ENCODE data around the gene RAD51B. TPM values are rescaled to one million over a fixed set of nuclear protein-coding genes. Genes with fewer than 3 reads are reported as not detected.

Gene RAD51B
- total and polyA plus RNA-seq, 2 of the 13 experiments (the other 11 are each of a cell fraction or from before 2014, with no cell fraction given), result 7.0 to 9.5 TPM

DNA sequence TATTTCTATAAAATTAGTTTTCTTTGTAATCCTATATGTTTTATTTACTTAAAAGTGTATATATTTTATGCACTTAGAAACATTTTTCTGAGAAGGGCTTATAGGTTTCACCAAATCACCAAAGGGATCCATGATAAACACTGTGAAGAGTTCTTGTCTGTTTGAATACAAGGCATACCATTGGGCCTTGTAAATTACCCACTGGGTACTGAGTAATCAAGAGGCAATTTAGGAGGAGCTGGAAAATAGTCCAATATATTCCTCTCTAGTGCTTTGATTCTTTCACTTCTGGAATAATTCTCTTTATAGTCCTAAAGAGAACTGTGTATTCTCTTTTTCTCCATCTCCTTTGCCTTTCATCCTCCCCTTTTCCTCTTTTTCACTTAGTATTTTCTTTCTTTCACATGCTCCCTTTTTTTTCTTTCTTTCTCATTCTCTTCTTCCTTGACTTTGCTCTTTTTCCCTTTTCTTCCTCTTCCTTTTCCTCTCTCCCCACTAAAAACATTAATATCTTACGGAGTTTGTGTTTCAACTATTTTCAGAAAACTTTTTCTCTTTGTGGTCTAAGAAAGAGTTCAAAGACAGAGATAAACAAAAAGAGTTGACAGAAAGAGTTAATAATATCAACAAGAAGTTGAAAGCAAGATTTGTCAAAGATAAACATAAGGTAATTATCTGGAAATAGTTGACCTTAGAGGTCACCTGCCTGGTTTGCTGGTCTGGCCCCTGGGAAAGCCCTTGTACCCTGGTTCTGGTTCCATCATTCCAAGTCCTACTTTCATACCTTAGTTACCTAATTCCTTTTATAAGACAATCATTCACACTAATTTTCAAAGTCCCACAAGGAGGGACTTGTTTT, 435.3 kb downstream of the RAD51B start (continued):
- TF ChIP-seq, protein P1, sequence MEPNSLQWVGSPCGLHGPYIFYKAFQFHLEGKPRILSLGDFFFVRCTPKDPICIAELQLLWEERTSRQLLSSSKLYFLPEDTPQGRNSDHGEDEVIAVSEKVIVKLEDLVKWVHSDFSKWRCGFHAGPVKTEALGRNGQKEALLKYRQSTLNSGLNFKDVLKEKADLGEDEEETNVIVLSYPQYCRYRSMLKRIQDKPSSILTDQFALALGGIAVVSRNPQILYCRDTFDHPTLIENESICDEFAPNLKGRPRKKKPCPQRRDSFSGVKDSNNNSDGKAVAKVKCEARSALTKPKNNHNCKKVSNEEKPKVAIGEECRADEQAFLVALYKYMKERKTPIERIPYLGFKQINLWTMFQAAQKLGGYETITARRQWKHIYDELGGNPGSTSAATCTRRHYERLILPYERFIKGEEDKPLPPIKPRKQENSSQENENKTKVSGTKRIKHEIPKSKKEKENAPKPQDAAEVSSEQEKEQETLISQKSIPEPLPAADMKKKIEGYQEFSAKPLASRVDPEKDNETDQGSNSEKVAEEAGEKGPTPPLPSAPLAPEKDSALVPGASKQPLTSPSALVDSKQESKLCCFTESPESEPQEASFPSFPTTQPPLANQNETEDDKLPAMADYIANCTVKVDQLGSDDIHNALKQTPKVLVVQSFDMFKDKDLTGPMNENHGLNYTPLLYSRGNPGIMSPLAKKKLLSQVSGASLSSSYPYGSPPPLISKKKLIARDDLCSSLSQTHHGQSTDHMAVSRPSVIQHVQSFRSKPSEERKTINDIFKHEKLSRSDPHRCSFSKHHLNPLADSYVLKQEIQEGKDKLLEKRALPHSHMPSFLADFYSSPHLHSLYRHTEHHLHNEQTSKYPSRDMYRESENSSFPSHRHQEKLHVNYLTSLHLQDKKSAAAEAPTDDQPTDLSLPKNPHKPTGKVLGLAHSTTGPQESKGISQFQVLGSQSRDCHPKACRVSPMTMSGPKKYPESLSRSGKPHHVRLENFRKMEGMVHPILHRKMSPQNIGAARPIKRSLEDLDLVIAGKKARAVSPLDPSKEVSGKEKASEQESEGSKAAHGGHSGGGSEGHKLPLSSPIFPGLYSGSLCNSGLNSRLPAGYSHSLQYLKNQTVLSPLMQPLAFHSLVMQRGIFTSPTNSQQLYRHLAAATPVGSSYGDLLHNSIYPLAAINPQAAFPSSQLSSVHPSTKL (CRISPR knock-in tag; IDR thresholded peaks at IDR 0.05), result peak; percentile 86
- TF ChIP-seq ZFY (CRISPR knock-in tag; IDR thresholded peaks at IDR 0.05), result no peak
- TF ChIP-seq CHD4 (IDR thresholded peaks at IDR 0.05; ENCODE audit: borderline replicate concordance, low read length), result no peak
- TF ChIP-seq ZNF790 (CRISPR knock-in tag; IDR thresholded peaks at IDR 0.05; ENCODE audit: borderline replicate concordance), result no peak
- peak; percentile 79 for TF ChIP-seq HDAC2 (CRISPR knock-in tag; IDR thresholded peaks at IDR 0.05)
- no peak for TF ChIP-seq ZBTB20 (CRISPR knock-in tag; IDR thresholded peaks at IDR 0.05; ENCODE audit: borderline replicate concordance, low read depth)
- TF ChIP-seq, protein P2, sequence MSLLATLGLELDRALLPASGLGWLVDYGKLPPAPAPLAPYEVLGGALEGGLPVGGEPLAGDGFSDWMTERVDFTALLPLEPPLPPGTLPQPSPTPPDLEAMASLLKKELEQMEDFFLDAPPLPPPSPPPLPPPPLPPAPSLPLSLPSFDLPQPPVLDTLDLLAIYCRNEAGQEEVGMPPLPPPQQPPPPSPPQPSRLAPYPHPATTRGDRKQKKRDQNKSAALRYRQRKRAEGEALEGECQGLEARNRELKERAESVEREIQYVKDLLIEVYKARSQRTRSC (CRISPR knock-in tag; IDR thresholded peaks at IDR 0.05; ENCODE audit: low read depth), result no peak
- TF ChIP-seq SNAPC5 (CRISPR knock-in tag; IDR thresholded peaks at IDR 0.05; ENCODE audit: borderline replicate concordance), result no peak
- no peak for TF ChIP-seq CBX1 (IDR thresholded peaks at IDR 0.05; ENCODE audit: low read depth)
- TF ChIP-seq ZNF549 (CRISPR knock-in tag; IDR thresholded peaks at IDR 0.05), result no peak
- TF ChIP-seq ARID4A (CRISPR knock-in tag; IDR thresholded peaks at IDR 0.05; ENCODE audit: borderline replicate concordance), result no peak
- TF ChIP-seq NRL (CRISPR knock-in tag; IDR thresholded peaks at IDR 0.05; ENCODE audit: borderline replicate concordance), result no peak
- TF ChIP-seq, protein P3, sequence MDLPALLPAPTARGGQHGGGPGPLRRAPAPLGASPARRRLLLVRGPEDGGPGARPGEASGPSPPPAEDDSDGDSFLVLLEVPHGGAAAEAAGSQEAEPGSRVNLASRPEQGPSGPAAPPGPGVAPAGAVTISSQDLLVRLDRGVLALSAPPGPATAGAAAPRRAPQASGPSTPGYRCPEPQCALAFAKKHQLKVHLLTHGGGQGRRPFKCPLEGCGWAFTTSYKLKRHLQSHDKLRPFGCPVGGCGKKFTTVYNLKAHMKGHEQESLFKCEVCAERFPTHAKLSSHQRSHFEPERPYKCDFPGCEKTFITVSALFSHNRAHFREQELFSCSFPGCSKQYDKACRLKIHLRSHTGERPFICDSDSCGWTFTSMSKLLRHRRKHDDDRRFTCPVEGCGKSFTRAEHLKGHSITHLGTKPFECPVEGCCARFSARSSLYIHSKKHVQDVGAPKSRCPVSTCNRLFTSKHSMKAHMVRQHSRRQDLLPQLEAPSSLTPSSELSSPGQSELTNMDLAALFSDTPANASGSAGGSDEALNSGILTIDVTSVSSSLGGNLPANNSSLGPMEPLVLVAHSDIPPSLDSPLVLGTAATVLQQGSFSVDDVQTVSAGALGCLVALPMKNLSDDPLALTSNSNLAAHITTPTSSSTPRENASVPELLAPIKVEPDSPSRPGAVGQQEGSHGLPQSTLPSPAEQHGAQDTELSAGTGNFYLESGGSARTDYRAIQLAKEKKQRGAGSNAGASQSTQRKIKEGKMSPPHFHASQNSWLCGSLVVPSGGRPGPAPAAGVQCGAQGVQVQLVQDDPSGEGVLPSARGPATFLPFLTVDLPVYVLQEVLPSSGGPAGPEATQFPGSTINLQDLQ (CRISPR knock-in tag; IDR thresholded peaks at IDR 0.05), result no peak
- no peak for TF ChIP-seq ZNF615 (CRISPR knock-in tag; IDR thresholded peaks at IDR 0.05; ENCODE audit: borderline replicate concordance)
- TF ChIP-seq MTA1 (CRISPR knock-in tag; IDR thresholded peaks at IDR 0.05; ENCODE audit: borderline replicate concordance), result no peak
- TF ChIP-seq HOXA9 (CRISPR knock-in tag; IDR thresholded peaks at IDR 0.05; ENCODE audit: borderline replicate concordance), result no peak

All from HepG2 (cell line).